ENCODE results near the gene GUCY1A1. TPM values are rescaled to one million over a fixed set of nuclear protein-coding genes. Genes with fewer than 3 reads are reported as not detected.

Gene GUCY1A1
- total RNA-seq, 1 experiment from 2014 or later: not detected

- H2AFZ ChIP-seq (ENCODE audit: low read depth, low read length, poor library complexity, severe bottlenecking): no peak overlapping the region
- BruUV-seq (replicated peaks): no TSS peak
These were observed 12.7 kb downstream of the GUCY1A1 start for GRCh38 chr4:155679343-155679742.

More at GRCh38 chr4:155679343-155679742, 12.7 kb downstream of the GUCY1A1 start:
- Histone ChIP-seq H3K9me3 (ENCODE audit: control insufficient read depth in 1 of 2, insufficient read depth in 1 of 2, low read depth in 1 of 2, low read length in 2 of 2) (no peaks in the 10 kb centered on the region), H3K36me3 (ENCODE audit: control insufficient read depth in 1 of 2, insufficient read depth in 2 of 2, low read length in 2 of 2) (no peaks in the 10 kb centered on the region), H3K4me2 (ENCODE audit: low read length) (no peak overlapping the region), H3K27me3 (ENCODE audit: insufficient read depth, low read length) (no peaks in the 10 kb centered on the region), H4K20me1 (ENCODE audit: insufficient read depth) (no peaks in the 10 kb centered on the region), H3K27ac (ENCODE audit: low read depth, low read length) (no peak overlapping the region), H3K4me3 (replicated peaks in 1 of 2; ENCODE audit: low read depth in 1 of 2, low read length in 2 of 2) (no peak overlapping the region), H3K4me1 (ENCODE audit: control insufficient read depth in 1 of 2, insufficient read depth in 2 of 2, low read length in 2 of 2) (no peaks in the 10 kb centered on the region), H3K79me2 (ENCODE audit: insufficient read depth, low read length) (no peaks in the 10 kb centered on the region), H3K9ac (ENCODE audit: low read length) (no peak overlapping the region), H3K9me2 (ENCODE audit: insufficient read depth) (no peaks in the 10 kb centered on the region)
- TF ChIP-seq EZH2 (IDR thresholded peaks at IDR 0.05): no peak
- TF ChIP-seq, protein P1, sequence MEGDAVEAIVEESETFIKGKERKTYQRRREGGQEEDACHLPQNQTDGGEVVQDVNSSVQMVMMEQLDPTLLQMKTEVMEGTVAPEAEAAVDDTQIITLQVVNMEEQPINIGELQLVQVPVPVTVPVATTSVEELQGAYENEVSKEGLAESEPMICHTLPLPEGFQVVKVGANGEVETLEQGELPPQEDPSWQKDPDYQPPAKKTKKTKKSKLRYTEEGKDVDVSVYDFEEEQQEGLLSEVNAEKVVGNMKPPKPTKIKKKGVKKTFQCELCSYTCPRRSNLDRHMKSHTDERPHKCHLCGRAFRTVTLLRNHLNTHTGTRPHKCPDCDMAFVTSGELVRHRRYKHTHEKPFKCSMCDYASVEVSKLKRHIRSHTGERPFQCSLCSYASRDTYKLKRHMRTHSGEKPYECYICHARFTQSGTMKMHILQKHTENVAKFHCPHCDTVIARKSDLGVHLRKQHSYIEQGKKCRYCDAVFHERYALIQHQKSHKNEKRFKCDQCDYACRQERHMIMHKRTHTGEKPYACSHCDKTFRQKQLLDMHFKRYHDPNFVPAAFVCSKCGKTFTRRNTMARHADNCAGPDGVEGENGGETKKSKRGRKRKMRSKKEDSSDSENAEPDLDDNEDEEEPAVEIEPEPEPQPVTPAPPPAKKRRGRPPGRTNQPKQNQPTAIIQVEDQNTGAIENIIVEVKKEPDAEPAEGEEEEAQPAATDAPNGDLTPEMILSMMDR (IDR thresholded peaks at IDR 0.05 in 2 of 3, conservative IDR thresholded peaks at IDR 0.05 in 1 of 3; ENCODE audit: borderline replicate concordance in 1 of 3, insufficient read depth in 1 of 3, low read depth in 2 of 3, low read length in 2 of 3): no peak
- no peak for TF ChIP-seq POLR2AphosphoS5 (IDR thresholded peaks at IDR 0.05; ENCODE audit: low read depth, low read length)
- TF ChIP-seq SP1 (IDR thresholded peaks at IDR 0.05; ENCODE audit: low read depth): no peak
- no peak for TF ChIP-seq EZH2phosphoT487 (IDR thresholded peaks at IDR 0.05; ENCODE audit: borderline replicate concordance)
- TF ChIP-seq ZNF274 (IDR thresholded peaks at IDR 0.05; ENCODE audit: low read depth, low read length): no peak
- TF ChIP-seq, protein P2, sequence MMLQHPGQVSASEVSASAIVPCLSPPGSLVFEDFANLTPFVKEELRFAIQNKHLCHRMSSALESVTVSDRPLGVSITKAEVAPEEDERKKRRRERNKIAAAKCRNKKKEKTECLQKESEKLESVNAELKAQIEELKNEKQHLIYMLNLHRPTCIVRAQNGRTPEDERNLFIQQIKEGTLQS (IDR thresholded peaks at IDR 0.05): no peak
- no peak for TF ChIP-seq CEBPB (IDR thresholded peaks at IDR 0.05; ENCODE audit: low read depth)
- TF ChIP-seq EGR1 (IDR thresholded peaks at IDR 0.05; ENCODE audit: low read depth): no peak
- TF ChIP-seq, protein P3, sequence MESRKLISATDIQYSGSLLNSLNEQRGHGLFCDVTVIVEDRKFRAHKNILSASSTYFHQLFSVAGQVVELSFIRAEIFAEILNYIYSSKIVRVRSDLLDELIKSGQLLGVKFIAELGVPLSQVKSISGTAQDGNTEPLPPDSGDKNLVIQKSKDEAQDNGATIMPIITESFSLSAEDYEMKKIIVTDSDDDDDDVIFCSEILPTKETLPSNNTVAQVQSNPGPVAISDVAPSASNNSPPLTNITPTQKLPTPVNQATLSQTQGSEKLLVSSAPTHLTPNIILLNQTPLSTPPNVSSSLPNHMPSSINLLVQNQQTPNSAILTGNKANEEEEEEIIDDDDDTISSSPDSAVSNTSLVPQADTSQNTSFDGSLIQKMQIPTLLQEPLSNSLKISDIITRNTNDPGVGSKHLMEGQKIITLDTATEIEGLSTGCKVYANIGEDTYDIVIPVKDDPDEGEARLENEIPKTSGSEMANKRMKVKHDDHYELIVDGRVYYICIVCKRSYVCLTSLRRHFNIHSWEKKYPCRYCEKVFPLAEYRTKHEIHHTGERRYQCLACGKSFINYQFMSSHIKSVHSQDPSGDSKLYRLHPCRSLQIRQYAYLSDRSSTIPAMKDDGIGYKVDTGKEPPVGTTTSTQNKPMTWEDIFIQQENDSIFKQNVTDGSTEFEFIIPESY (IDR thresholded peaks at IDR 0.05; ENCODE audit: extremely low read depth, insufficient replicate concordance, low read length): no peak
- ATAC-seq (no peak), DNase-seq (ENCODE audit: low read depth, low spot score) (no peak)
- ChIA-PET CTCF (no interaction called here), RAD21 (ENCODE audit: low non-redundant PET in 1 of 2, low total read pairs in 2 of 2, uncharacterized antibody in 2 of 2, unreplicated experiment in 2 of 2) (no interaction called here), POLR2A (no interaction called here)
- intact Hi-C loops (cut with micrococcal nuclease): no loop called here

Measured in HCT116 (cell line).